GM18502 (cell line): Measurements from ENCODE around the gene SET.

Experiments
- ATAC-seq: cut with Tn5 transposase; IDR thresholded peaks from one replicate; pipeline ENCODE4 v1.9.1; 2021; ENCODE audit warnings: mild to moderate bottlenecking; ENCODE audit not compliant: unreplicated experiment, poor library complexity

The SET gene

GRCh38 chr9:128727640-128728248 is 38.7 kb downstream of the SET start:
- ATAC-seq = no peak

GRCh38 chr9:128728298-128728697 is 39.3 kb downstream of the SET start:
- no peak for ATAC-seq

DNA sequence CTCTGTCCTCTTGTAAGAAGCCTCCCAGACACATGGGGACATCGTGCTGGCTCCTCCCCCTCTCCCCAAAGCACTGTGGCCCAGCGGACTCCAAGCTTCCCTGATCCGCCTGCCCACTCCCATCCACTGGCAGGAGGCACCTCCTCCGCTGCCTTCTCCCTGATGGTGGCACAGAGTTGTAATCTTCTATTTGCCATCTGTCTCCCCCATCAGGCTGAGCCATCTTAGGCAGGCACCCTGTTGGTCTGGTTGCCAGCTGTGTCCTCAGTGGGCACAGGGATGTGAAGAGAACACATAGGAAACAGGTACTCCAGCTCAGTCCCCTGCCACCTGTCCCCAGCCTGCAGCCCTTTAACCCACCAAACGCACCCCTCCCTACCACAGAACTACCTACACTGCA is 40.3 kb downstream of the SET start:
- ATAC-seq = no peak

DNA sequence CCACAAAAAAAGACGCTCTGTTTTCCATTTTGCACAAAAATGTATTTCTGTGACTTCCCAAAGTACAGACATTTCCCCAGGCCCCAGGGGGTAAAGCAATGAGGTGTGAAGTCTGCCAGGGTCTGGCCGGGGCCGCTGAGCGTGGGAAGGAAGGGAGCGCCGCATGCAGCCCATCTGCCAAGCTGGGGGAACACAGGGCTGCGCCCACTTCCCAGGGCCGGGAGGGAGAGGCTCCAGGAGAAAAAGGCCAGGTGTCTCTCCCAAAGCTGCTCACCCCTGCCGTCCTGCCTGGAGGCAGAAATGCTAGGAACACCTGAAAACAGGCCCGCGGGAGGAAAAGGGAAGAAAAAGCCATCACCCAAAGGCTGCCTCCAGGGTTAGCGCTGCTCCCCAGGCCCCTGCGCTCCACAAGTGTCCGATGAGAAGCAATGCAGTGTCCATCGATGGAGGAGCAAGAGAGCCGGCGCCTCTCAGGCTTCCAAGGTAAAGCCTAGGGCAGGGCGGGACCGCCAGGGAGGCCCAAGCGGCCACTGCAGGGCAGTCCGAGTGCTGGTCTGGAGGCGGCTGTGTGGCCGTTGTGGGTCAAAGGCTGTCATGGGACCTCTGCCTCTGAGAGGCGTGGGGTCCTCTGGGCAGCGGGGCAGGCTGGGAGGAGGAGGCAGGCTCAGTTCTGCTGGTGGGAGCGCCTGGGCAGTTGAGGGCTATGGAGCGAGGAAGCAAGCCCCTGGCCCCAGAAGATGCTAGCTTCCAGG is 40.9 kb downstream of the SET start:
- ATAC-seq = no peak

DNA sequence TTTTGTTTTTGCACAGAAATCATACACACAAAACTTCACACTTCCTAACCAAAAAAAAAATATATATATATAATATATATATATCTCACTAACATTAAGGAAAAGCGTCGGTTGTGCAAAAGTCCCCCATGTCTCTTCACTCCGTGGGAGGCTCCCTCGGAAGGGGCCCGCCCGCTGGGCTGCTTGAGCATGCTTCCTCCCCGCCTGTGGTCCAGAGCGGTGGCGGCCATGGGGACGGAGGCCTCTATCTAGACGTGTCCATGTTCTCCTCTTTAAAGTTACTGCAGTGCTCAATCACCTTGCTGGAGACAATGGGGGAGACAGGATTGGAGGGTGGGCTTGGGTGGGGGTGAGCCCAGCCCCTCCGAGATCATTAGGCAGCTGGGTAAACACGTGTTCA is 42.1 kb downstream of the SET start:
- ATAC-seq = no peak

DNA sequence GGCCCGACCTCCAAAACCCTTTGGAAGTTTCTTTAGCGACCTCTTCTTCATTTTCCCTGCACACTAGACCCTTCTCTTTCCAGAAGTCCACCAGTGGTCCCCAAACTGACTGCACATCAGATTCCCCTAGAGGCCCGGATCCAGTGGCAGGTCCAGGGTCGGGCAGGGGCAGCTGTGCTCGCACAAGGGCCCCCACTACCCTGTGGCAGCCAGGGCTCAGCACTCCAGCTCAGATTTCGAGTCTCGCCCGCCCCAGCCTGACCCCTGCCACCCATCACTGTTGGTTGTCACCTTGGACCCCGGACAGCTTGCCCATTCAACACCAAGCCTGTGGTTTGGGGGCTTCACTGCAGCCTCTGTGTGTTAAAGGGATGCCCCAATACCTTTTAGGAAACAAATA is 42.7 kb downstream of the SET start:
- no peak for ATAC-seq

GRCh38 chr9:128732576-128732975 is 43.6 kb downstream of the SET start:
- ATAC-seq = no peak

- no peak for ATAC-seq
Observed at GRCh38 chr9:128733256-128733655, 44.2 kb downstream of the SET start.

GRCh38 chr9:128735373-128735772 is 46.4 kb downstream of the SET start:
- ATAC-seq = no peak

GRCh38 chr9:128742401-128742800 is 53.4 kb downstream of the SET start:
- ATAC-seq = no peak

DNA sequence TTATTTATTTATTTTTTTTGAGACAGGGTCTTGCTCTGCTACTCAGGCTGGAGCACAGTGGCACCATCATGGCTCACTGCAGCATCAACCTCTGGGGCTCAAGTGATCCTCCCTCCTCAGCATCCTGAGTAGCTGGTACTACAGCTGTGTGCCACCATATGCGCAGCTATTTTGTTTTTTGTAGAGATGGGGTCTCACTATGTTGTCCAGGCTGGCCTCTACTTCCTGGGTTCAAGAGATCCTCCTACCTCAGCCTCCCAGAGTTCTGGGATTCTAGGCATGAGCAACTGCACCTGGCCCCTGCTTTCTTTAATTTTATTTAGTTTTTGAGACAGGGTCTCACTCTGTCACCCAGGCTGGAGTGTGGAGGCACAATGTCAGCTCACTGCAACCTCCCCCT is 54.4 kb downstream of the SET start:
- ATAC-seq = no peak
